ENCODE results near the gene AHSG.
A peak's percentile ranks its signal among the peaks of the same experiment; 100 is the strongest.

Gene AHSG

GRCh38 chr3:186593862-186594261 is 19.0 kb upstream of the AHSG start:
- no peak for DNase-seq

- no peak for DNase-seq
Observed at GRCh38 chr3:186594591-186595113, 18.2 kb upstream of the AHSG start.

- no peak for DNase-seq
Observed at GRCh38 chr3:186596568-186597287, 16.1 kb upstream of the AHSG start.

GRCh38 chr3:186598108-186598784 is 14.6 kb upstream of the AHSG start:
- DNase-seq: no peak

GRCh38 chr3:186598794-186599141 is 14.1 kb upstream of the AHSG start:
- DNase-seq: no peak

- no peak for DNase-seq
Observed at GRCh38 chr3:186599142-186599784, 13.6 kb upstream of the AHSG start.

GRCh38 chr3:186599785-186600166 is 13.1 kb upstream of the AHSG start:
- no peak for DNase-seq

- DNase-seq: no peak
Observed at GRCh38 chr3:186600896-186601295, 12.0 kb upstream of the AHSG start.

- no peak for DNase-seq
Observed at GRCh38 chr3:186603159-186603558, 9.7 kb upstream of the AHSG start.

GRCh38 chr3:186605078-186605477 is 7.8 kb upstream of the AHSG start:
- DNase-seq: no peak

- DNase-seq: no peak
Observed at GRCh38 chr3:186605561-186606545, 7.0 kb upstream of the AHSG start.

GRCh38 chr3:186608624-186609215 is 4.1 kb upstream of the AHSG start:
- DNase-seq: no peak

- DNase-seq: no peak
Observed at GRCh38 chr3:186609247-186609868, 3.5 kb upstream of the AHSG start.

- no peak for DNase-seq
Observed at GRCh38 chr3:186612065-186612464, 795 bp upstream of the AHSG start.

- no peak for DNase-seq
Observed at GRCh38 chr3:186613637-186614265, 891 bp downstream of the AHSG start.

GRCh38 chr3:186614266-186614596 is 1.4 kb downstream of the AHSG start:
- no peak for DNase-seq

- DNase-seq: peak; percentile 78
Observed at GRCh38 chr3:186614597-186615483, 2.0 kb downstream of the AHSG start.

GRCh38 chr3:186616299-186616617 is 3.4 kb downstream of the AHSG start:
- no peak for DNase-seq

- DNase-seq: peak; percentile 89
Observed at GRCh38 chr3:186617036-186617946, 4.4 kb downstream of the AHSG start.

All from CD4-positive, alpha-beta T cell treated with Interleukin-6 for 4 hours (primary cell).